UCSD-AML1 (cell line): ENCODE measurements around the gene TOR1B.
"Not testable (repeated sequence)": the region's sequence is repeated elsewhere in the genome, so short reads cannot be mapped to it uniquely, and the experiment has no call there.

Experiments
- DNase-seq: peaks from one replicate; lab custom pipeline; 2025; ENCODE audit not compliant: unreplicated experiment; lab: John Stamatoyannopoulos, UW

The TOR1B gene

GRCh38 chr9:129802833-129803675 lies at the start of gene TOR1B:
Gene TOR1B, plus strand, starts transcription at chr9:129803184. Its CDS starts 29 bp downstream, at chr9:129803213.
- peak; percentile 96 for DNase-seq

GRCh38 chr9:129755151-129755550 lies 47.8 kb upstream of the TOR1B start:
- no peak for DNase-seq

GRCh38 chr9:129756191-129756590 lies 46.8 kb upstream of the TOR1B start:
- DNase-seq: no peak

GRCh38 chr9:129757045-129757444 lies 45.9 kb upstream of the TOR1B start:
- no peak for DNase-seq

- DNase-seq: no peak
Observed at GRCh38 chr9:129759319-129759718, 43.7 kb upstream of the TOR1B start.

GRCh38 chr9:129759804-129760502 lies 43.0 kb upstream of the TOR1B start:
- no peak for DNase-seq

GRCh38 chr9:129760784-129761183 lies 42.2 kb upstream of the TOR1B start:
- DNase-seq: not testable (repeated sequence)

- no peak for DNase-seq
Observed at GRCh38 chr9:129761293-129761900, 41.6 kb upstream of the TOR1B start.

- DNase-seq: no peak
Observed at GRCh38 chr9:129761901-129762369, 41.0 kb upstream of the TOR1B start.

- DNase-seq: not testable (repeated sequence)
Observed at GRCh38 chr9:129762370-129762984, 40.5 kb upstream of the TOR1B start.

GRCh38 chr9:129762985-129763926 lies 39.7 kb upstream of the TOR1B start:
- DNase-seq: no peak

- no peak for DNase-seq
Observed at GRCh38 chr9:129765764-129766317, 37.1 kb upstream of the TOR1B start.

GRCh38 chr9:129768486-129768885 lies 34.5 kb upstream of the TOR1B start:
- DNase-seq: no peak

GRCh38 chr9:129769669-129770068 lies 33.3 kb upstream of the TOR1B start:
- no peak for DNase-seq

GRCh38 chr9:129770741-129771140 lies 32.2 kb upstream of the TOR1B start:
- DNase-seq: no peak

GRCh38 chr9:129773262-129774048 lies 29.5 kb upstream of the TOR1B start:
- peak; percentile 31 for DNase-seq

GRCh38 chr9:129774791-129775447 lies 28.1 kb upstream of the TOR1B start:
- DNase-seq: no peak

- DNase-seq: no peak
Observed at GRCh38 chr9:129775448-129775798, 27.6 kb upstream of the TOR1B start.

GRCh38 chr9:129776096-129776495 lies 26.9 kb upstream of the TOR1B start:
- DNase-seq: not testable (repeated sequence)
